IMR-90 (cell line): ENCODE measurements around the gene ZSWIM3.

Source experiments
- MXI1 ChIP-seq: IDR thresholded peaks from 2 replicates; pipeline ENCODE4 v1.6.1; 2012; ENCODE audit warnings: low read depth, mild to moderate bottlenecking, low read length, moderate library complexity, borderline replicate concordance
- SMC3 ChIP-seq: fragments of 150-350 bp; IDR thresholded peaks from 2 replicates; pipeline ENCODE4 v1.6.1; 2016; ENCODE audit warnings: low read depth, mild to moderate bottlenecking, antibody characterized with exemption, low read length, moderate library complexity
- TF ChIP-seq, protein P1 (sequence below): conservative IDR thresholded peaks from 2 replicates; pipeline ENCODE4 v1.5.1; 2012; ENCODE audit warnings: mild to moderate bottlenecking, low read depth, low read length, improper control_type of control experiment

DNA sequence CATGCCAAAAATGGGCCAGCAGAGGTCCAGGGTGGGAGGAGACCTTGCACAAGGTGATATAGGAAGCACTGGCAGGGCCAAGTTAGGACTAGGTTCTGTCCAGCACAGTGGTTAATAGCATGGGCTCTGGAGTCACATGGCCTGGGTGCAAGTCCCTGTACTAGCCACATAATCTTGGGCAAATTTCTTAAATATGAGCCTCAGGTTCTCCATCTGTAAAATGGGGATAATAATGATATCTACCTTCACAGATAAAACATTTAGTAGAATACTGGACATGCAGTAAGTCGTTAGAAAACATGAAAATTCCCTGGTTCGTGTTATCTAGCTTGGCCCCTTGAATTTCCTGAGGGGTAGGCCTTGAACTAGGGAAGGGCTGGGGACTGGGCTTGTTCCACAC lies 39.9 kb downstream of the ZSWIM3 start:
- TF ChIP-seq MXI1 (no peak), SMC3 (no peak)
- TF ChIP-seq, protein P1, sequence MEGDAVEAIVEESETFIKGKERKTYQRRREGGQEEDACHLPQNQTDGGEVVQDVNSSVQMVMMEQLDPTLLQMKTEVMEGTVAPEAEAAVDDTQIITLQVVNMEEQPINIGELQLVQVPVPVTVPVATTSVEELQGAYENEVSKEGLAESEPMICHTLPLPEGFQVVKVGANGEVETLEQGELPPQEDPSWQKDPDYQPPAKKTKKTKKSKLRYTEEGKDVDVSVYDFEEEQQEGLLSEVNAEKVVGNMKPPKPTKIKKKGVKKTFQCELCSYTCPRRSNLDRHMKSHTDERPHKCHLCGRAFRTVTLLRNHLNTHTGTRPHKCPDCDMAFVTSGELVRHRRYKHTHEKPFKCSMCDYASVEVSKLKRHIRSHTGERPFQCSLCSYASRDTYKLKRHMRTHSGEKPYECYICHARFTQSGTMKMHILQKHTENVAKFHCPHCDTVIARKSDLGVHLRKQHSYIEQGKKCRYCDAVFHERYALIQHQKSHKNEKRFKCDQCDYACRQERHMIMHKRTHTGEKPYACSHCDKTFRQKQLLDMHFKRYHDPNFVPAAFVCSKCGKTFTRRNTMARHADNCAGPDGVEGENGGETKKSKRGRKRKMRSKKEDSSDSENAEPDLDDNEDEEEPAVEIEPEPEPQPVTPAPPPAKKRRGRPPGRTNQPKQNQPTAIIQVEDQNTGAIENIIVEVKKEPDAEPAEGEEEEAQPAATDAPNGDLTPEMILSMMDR = no peak
